Endothelial cell of umbilical vein (primary cell): ENCODE measurements around the gene RPS19BP1. TPM values are rescaled to one million over a fixed set of nuclear protein-coding genes. Genes with fewer than 3 reads are reported as not detected.

Experiments used
- BruUV-seq: library from RNA; stranded (reverse); fragments of 400-500 nt; replicated peaks from 2 replicates; lab custom pipeline; 2021; lab: Mats Ljungman, UMichigan
- CTCF ChIA-PET: fragments of 300-600, 350-600 bp; sonication (Branson Sonifier 250); formaldehyde crosslinking; loops from one replicate; lab custom pipeline; 2021; ENCODE audit warnings: antibody characterized with exemption, inconsistent platforms; lab: Charles Lee
- POLR2A ChIA-PET: fragments of 300-600, 350-600 bp; sonication (Branson Sonifier 250); formaldehyde crosslinking; loops from one replicate; lab custom pipeline; 2021; ENCODE audit warnings: antibody characterized with exemption, inconsistent platforms; lab: Charles Lee
- DNase-seq: peaks from one replicate; pipeline ENCODE4 v3.0.0-alpha.2; 2011; ENCODE audit warnings: low read depth, low spot score
- FAIRE-seq: peaks from 2 replicates; lab custom pipeline; 2011; peaks lifted over from hg19 to GRCh38; lab: Jason Lieb, UNC
- H2AFZ ChIP-seq: 2 replicates; pipeline ENCODE4 v1.6.0; 2012; ENCODE audit warnings: low read depth, low read length, control low read depth, inconsistent platforms
- H3K27ac ChIP-seq: 2 replicates; pipeline ENCODE4 v1.5.1; 2011; ENCODE audit warnings: low read depth, mild to moderate bottlenecking, control low read depth, low read length, moderate library complexity; ENCODE audit not compliant: insufficient read depth
- H3K27me3 ChIP-seq, 2 experiments: 2 replicates each; pipeline versions ENCODE4 v1.6.0 to v1.6.1; 2011; ENCODE audit warnings: low read length in 2 of 2, mixed read lengths in 1 of 2; ENCODE audit not compliant: control insufficient read depth in 2 of 2, insufficient read depth in 2 of 2
- H3K36me3 ChIP-seq, 2 experiments: 2 replicates in 1 of 2; 3 replicates in 1 of 2; pipeline ENCODE4 v1.5.1; 2011; ENCODE audit warnings: low read length in 2 of 2, mild to moderate bottlenecking in 1 of 2, moderate library complexity in 1 of 2; ENCODE audit not compliant: control insufficient read depth in 2 of 2, insufficient read depth in 2 of 2; ENCODE audit errors: extremely low read depth in 1 of 2
- H3K4me1 ChIP-seq: 3 replicates; pipeline ENCODE4 v1.5.1; 2011; ENCODE audit warnings: mild to moderate bottlenecking, low read length; ENCODE audit not compliant: control insufficient read depth, insufficient read depth; ENCODE audit errors: extremely low read depth
- H3K4me2 ChIP-seq: 2 replicates; pipeline ENCODE4 v1.6.1; 2011; ENCODE audit warnings: low read length, control low read depth, mixed read lengths; ENCODE audit not compliant: insufficient read depth
- H3K4me3 ChIP-seq, 3 experiments: fragments of 200-600 bp in 1 of 3; sonication (generic), shearing (Covaris generic) in 1 of 3; replicated peaks in 1 of 3; 2 replicates each; pipeline ENCODE4 v1.5.1; 2011 to 2016; ENCODE audit warnings: control low read depth in 3 of 3, low read length in 3 of 3, mild to moderate bottlenecking in 2 of 3, inconsistent platforms in 1 of 3, low read depth in 1 of 3, moderate library complexity in 1 of 3; ENCODE audit not compliant: insufficient read depth in 1 of 3
- H3K79me2 ChIP-seq: 2 replicates; pipeline ENCODE4 v1.6.0; 2012; ENCODE audit warnings: low read length, inconsistent platforms; ENCODE audit not compliant: control insufficient read depth, insufficient read depth
- H3K9ac ChIP-seq: replicated peaks from 2 replicates; pipeline ENCODE3; 2011; ENCODE audit warnings: low read length, control low read depth; ENCODE audit not compliant: insufficient read depth; ENCODE audit errors: extremely low read depth
- H3K9me1 ChIP-seq: replicated peaks from 3 replicates; pipeline ENCODE4 v1.6.0; 2011; ENCODE audit warnings: mild to moderate bottlenecking, low read length; ENCODE audit not compliant: control insufficient read depth, insufficient read depth; ENCODE audit errors: extremely low read depth
- H3K9me3 ChIP-seq: replicated peaks from 2 replicates; pipeline ENCODE4 v1.5.1; 2012; ENCODE audit warnings: low read length, inconsistent platforms; ENCODE audit not compliant: control insufficient read depth, insufficient read depth
- H4K20me1 ChIP-seq: replicated peaks from 2 replicates; pipeline ENCODE3; 2011; ENCODE audit warnings: mild to moderate bottlenecking, low read length; ENCODE audit not compliant: control insufficient read depth, insufficient read depth; ENCODE audit errors: extremely low read depth
- CTCF ChIP-seq, 2 donors: IDR thresholded peaks; 1 replicate in 1 of 2; 2 replicates in 1 of 2; pipeline ENCODE4 v1.5.1; 2011; ENCODE audit warnings: low read length in 2 of 2, mild to moderate bottlenecking in 2 of 2, moderate library complexity in 2 of 2, control low read depth in 1 of 2, inconsistent platforms in 1 of 2, low read depth in 1 of 2; ENCODE audit not compliant: insufficient read depth in 1 of 2; ENCODE audit errors: extremely low read depth in 1 of 2
- EZH2 ChIP-seq: IDR thresholded peaks from 2 replicates; pipeline ENCODE4 v1.6.1; 2012; ENCODE audit warnings: borderline replicate concordance, low read depth, mild to moderate bottlenecking, moderate library complexity, low read length, inconsistent platforms; ENCODE audit not compliant: severe bottlenecking
- FOS ChIP-seq: IDR thresholded peaks from 2 replicates; pipeline ENCODE4 v1.6.1; 2011; ENCODE audit warnings: mild to moderate bottlenecking, low read length, moderate library complexity, borderline replicate concordance; ENCODE audit not compliant: insufficient read depth
- GATA2 ChIP-seq: IDR thresholded peaks from 2 replicates; pipeline ENCODE4 v1.7.0; 2011; ENCODE audit warnings: low read depth, mild to moderate bottlenecking, moderate library complexity, mixed read lengths, low read length; ENCODE audit not compliant: insufficient read length, insufficient read depth
- JUN ChIP-seq: IDR thresholded peaks from 2 replicates; pipeline ENCODE4 v1.6.1; 2011; ENCODE audit warnings: borderline replicate concordance, low read depth; ENCODE audit not compliant: insufficient read length, insufficient read depth
- MAX ChIP-seq: IDR thresholded peaks from 2 replicates; pipeline ENCODE4 v1.6.1; 2011; ENCODE audit not compliant: insufficient read depth, insufficient read length
- MYC ChIP-seq: IDR thresholded peaks from one replicate; pipeline ENCODE4 v1.6.1; 2011; ENCODE audit warnings: mild to moderate bottlenecking, low read depth, low read length
- POLR2A ChIP-seq: IDR thresholded peaks from 2 replicates; pipeline ENCODE4 v1.6.1; 2012; ENCODE audit warnings: low read depth, mild to moderate bottlenecking, control low read depth, low read length
- POLR2AphosphoS5 ChIP-seq: IDR thresholded peaks from 2 replicates; pipeline ENCODE4 v1.6.1; 2012; ENCODE audit warnings: low read depth, mild to moderate bottlenecking, control low read depth, low read length, moderate library complexity; ENCODE audit not compliant: insufficient read depth
- dilution Hi-C: fragments of 300-500 bp; cut with MboI; formaldehyde crosslinking; loops from one replicate; pipeline ENCODE4 v1.15.0; 2019; ENCODE audit warnings: low sequenced_read_pairs; ENCODE audit not compliant: extremely low pct_ligation_motif_present
- intact Hi-C: fragments of 100-400 bp; cut with micrococcal nuclease; formaldehyde crosslinking; loops from one replicate; pipeline ENCODE4 v1.10.0; 2022
- polyA plus RNA-seq, 4 experiments: library from polyadenylated mRNA; depleted of rRNA in 3 of 4; stranded (reverse) in 3 of 4; unstranded in 1 of 4; fragments of >200 nt; gene quantifications; 2 replicates each; pipeline versions ENCODE4 v1.2.1 to v1.2.3, GENCODE V29; 2011 to 2012; ENCODE audit warnings: missing spikeins in 1 of 4
- total RNA-seq: library from RNA; stranded (reverse); gene quantifications from 2 replicates; pipeline ENCODE4 v1.2.3, GENCODE V29; 2021

RPS19BP1 gene
- total and polyA plus RNA-seq, 2 donors (not counting 3 experiments of a cell fraction or from before 2014, with no cell fraction given) = 66.6 to 84.3 TPM

- no peak overlapping the region for H3K9ac ChIP-seq
- DNase-seq (no peak), FAIRE-seq (no peak)
- no peaks in the 10 kb centered on the region for H4K20me1 ChIP-seq
- no peaks in the 10 kb centered on the region for H3K27me3 ChIP-seq
- CTCF ChIA-PET = interaction anchor here (1.8 kb wide), 1 partner anchor 9 kb away, joined by 4 read pairs; no protein-coding TSS in a partner anchor
- H3K36me3 ChIP-seq = no peaks in the 10 kb centered on the region
- H3K4me1 ChIP-seq = no peaks in the 10 kb centered on the region
- H3K9me1 ChIP-seq = no peaks in the 10 kb centered on the region
- H3K9me3 ChIP-seq = no peaks in the 10 kb centered on the region
- no peak overlapping the region for H3K4me3 ChIP-seq
- intact Hi-C loops = no loop called here
- dilution Hi-C loops = no loop called here
- TF ChIP-seq JUN (no peak), MYC (no peak), FOS (no peak), CTCF (IDR thresholded peaks at IDR 0.05; ENCODE audit: extremely low read depth in 1 of 2, insufficient read depth in 1 of 2, low read depth in 1 of 2, low read length in 2 of 2) (no peak), POLR2AphosphoS5 (no peak), POLR2A (no peak), EZH2 (no peak), GATA2 (no peak), MAX (no peak)
- POLR2A ChIA-PET = no interaction called here
- no peak overlapping the region for H3K4me2 ChIP-seq
- H2AFZ ChIP-seq = no peak overlapping the region
- H3K79me2 ChIP-seq = no peaks in the 10 kb centered on the region
- H3K27ac ChIP-seq = no peak overlapping the region
- no TSS peak for BruUV-seq
Measured at GRCh38 chr22:39486951-39487825, 45.4 kb downstream of the RPS19BP1 start.
